HG02759 (cell line): ENCODE results near the gene RCBTB2.

Experiments used
- ATAC-seq: cut with Tn5 transposase; IDR thresholded peaks from one replicate; pipeline ENCODE4 v1.9.1; 2021; ENCODE audit warnings: mild to moderate bottlenecking, moderate library complexity; ENCODE audit not compliant: unreplicated experiment

The RCBTB2 gene

DNA sequence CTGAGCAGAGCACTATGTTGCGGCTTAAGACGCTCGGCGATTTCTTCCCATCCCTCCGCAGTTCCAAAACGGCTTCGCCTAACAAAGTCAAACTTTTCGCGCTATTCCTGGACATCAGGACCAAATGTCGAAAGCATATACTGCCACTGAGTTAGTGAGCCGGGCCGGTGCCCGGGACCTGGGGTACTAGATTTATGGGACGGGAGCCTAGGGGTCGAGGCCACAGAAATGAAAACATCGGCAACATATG, 699 bp downstream of the RCBTB2 start:
- no peak for ATAC-seq

DNA sequence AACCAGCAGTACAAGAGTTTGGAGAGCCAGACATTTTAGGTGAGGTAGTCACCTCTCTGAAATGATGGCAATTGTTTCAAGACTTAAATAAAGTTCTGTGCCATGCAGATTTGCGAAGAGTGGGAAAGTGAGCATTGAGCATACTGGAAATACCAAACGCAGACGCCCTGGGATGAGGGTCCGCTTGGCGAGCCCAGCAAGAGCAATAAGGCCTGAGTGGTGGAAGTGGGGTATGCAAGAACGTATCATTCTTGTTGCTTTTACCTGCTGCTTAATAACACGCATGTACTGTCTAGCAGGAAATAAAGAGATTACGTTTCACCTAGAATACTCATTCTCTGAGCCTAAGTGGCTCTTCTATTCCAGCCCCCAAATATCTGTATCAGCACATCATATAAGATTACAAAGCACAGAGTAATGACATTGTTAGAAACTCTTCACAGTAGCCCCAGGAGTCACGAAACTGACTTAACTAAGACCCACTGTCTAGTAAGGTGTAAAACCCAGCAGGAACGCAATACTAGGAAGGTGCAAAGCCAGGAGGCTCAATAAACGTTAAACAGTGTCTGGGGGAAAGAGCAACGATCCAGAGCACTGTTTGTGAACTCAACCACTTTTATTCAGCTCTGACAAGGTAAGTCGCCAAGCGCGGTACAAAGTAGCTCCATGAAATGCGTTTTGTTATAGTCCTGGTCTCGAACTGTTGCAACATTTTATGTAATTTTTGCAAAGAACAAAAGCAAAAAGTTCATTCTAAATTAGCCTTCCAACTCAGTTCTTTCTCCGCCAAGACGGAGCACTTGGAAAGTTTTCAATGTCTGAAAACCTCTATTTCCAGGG, 1.2 kb downstream of the RCBTB2 start:
- no peak for ATAC-seq

DNA sequence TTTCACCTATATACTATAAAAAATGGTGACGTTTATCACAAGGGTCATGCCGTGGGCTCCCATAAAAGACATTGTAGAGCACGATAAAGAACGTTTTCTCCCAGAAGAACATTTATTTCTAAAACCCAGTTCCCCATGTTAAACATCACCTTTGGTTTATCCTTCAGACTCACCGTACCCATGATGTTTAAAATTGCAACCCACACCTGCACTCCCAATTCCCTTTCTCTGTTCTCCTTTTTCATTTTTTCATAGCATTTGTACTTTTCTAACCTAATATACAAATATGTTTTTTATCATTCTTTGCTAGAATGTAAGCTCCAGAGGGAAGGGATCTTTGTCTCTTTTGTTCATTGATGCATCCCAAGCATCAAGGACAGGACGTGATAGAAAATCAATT, 2.0 kb downstream of the RCBTB2 start:
- ATAC-seq: no peak

DNA sequence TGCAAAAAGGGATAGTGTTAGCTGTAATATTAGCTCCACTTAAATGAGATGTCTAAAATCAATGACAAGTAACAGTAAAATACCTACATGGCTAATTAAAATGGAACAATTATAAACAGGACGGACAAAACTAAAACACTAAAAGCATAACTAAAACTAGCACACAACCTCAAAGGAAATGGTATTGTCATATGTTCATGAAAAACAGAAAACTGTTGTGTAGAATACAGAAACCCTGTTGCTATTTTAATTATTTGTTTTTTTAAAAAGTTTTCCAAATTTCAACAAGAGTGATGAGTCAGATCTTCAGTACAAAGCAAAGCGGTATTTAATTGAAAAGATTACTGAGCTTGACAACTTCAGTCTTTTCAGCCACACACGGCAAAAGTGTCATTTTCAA, 4.2 kb downstream of the RCBTB2 start:
- ATAC-seq: no peak

DNA sequence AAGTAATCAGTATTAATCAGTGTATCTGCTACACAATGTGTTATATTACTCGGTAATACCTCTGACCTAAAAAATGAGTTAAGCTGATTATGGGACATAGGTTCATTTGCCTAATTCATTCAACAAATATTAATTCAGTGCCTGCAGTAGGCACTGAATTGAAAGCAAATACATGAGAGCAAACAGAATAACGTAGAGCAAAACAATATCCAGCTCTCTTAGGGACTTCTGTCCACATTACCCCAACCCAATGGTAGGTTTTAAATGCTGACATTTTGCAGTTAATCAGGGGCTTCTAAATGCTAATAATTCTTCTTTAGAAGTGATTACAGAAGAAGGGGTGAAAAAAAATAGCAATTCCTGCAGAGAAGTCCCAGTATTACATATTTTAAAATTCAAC, 4.9 kb downstream of the RCBTB2 start:
- no peak for ATAC-seq

DNA sequence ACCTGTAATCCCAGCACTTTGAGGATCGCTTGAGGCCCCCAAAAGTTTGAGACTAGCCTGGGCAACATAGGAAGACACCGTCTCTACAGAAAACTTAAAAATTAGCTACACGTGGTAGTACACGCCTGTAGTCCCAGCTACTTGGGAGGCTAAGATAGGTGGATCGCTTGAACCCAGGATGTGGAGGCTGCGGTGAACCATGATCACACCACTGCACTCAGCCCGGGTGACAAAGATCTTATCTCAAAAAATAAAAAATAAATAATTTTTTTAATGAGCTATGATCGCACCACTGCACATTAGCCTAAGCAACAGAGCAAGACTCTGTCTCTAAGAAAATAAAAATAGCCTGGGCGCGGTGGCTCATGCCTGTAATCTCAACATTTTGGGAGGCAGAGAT, 6.6 kb downstream of the RCBTB2 start:
- ATAC-seq: no peak

DNA sequence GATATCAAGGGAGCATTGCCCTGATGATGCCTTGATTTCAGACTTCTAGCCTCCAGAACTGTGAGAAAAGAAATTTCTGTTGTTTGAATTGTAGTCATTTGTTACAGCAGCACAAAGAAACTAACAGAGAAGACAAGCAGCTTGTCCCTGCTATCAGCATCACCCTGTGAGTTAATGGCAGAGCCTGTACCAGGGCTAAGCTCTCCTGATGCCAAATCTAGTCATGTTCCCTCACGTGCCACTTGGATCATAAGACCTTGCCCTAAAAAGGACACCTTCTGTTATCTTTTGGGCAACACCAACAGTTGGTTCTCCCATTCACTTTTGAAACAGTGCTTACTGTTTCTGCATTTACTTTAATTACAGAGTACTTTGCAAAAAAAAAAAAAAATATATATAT, 14.8 kb downstream of the RCBTB2 start:
- ATAC-seq: no peak

DNA sequence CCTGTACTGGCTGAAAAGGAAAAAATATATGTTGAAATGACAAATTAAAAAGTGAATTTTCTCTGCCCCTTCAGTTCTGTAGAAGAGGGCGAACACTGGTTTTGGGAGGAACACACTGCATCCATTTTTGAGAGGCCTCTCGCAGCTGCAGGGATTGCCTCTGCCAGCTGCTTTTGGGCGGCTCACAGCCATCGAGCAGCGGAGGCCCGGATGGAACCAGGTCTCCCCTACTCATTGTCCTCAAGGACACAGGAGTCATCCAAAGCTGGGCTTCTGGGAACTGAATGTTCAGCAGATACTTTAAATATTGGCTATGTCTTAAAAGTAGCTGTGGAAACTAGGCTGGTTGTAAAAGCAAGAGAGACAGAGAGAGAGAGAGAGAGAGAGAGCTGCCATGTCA, 17.1 kb downstream of the RCBTB2 start:
- ATAC-seq: no peak

DNA sequence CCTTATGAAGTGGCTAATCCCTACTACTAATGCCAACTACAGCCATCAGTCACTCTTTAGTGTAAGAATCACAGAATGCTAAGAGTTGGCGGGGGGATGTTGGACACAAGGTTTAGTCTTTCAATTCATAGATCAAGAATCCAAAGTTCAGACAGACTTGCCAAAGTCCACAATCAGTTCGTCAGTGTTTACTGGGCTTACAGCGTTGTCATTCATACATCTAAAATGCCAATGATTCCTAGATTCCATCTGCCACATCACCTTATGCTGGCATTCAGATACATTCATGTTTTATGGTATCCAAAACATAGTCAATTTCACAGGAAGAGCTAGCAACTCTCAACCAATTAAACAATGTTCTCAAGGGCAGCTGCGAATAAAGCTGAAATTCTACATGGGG, 18.1 kb downstream of the RCBTB2 start:
- no peak for ATAC-seq

DNA sequence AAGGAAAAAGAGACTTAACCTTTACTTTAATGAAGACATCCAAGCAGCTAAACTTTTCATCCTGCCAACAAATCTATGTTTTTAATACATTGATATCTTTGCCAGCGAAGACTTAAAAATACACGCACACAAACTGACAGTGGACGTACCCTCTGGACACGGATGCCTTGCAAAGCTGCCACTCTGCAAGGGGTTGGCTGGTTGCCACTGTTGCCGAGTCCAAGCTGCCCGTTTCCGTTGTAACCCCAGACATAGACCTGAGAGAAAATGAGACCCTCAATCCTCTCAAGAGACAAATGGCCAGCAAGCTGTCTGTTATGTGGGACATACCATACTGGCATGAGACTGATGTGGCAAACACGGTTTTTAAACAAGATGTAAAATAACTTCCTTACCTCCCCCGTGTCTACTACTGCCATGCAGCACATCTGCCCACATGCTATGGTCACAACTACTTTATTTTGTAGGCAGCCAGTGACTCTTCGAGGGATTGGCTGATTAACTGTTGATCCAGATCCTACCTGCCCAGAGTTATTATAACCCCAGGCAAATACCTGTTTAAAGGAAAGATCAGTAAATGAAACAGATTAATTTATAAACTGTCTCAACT, 21.2 kb downstream of the RCBTB2 start:
- no peak for ATAC-seq

DNA sequence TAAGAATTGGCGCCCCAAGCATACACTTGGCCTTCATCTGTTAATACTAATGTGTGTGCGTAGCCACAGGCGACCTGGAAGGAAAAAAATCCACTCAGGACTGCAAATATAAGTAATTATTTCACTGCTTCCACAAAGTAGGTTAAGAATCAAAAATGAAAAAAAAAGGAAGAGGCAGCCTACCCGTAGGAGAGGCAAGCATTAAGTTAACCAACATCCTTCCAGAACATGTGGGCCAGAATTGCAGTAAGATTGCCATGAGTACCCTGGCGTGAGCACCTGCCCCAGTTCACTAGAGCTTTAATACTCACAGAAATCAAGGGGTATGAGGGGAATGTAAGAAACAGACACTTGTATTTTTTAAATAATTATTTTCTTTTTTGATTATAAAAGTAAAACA, 22.2 kb downstream of the RCBTB2 start:
- ATAC-seq: no peak

DNA sequence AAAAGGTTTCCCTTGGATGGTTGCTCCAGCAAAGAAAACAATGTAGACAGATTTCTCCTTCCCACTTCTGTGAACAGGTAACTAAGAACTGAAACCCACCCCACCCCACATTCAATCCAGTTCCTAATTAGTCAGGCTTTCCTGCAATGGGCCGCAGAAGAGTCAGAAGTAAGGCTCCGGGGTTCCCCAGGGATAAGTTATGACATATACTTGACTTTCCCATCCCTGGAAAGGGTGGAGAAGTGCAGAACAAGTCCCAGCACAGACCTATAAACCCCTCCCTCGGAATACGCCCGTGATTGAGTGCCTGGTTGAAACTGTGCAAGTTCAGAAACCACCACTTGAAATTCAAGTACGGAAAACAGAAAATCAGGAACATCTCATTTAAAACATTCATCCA, 24.9 kb downstream of the RCBTB2 start:
- ATAC-seq: no peak

DNA sequence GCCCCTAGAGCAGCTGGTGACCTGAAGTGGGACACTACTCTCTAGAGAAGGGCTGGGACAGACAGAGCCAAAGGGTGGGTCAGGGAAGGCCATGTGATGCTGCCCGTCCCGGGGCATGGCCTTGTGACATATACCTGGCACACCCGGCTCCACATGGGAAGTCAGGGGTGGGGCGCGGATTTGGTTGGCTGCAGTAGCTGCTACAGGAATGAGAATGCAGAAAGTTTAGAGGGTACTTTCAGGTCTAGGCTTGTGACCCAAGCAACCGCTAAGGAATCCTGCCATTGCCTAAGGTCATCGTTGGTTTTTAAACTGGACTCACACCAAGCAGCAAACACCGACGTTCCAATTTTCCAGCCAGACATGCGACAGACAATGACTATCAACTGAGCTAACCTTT, 25.9 kb downstream of the RCBTB2 start:
- no peak for ATAC-seq

DNA sequence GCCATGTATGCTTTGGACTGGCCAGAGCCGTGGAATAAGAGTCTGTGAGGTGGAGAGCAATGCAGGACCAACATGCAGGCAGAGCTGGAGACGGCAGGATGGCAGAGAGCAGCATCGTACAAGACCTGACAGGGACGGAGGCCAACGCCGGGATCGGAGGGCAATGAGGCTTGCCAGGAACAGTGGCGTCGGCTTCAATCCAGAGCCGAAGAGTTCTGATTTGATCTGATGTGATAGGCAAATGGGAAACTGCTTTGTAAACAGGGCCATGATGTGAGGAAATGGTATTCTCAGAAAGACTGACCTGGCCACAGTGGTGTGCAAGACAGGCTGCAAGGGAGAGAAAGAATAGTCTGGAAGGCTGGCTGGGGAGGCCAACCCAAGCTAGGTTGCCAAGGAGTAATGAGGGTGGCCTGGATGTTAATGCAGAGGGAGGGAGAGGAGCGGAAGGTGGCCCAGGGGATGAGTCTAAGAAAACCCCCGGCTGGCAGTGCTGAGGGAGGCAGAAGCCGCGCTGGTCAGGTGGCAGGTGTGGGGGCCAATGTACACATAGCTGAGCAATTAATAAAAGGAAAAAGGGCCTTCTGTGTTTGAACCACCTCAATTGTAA, 26.7 kb downstream of the RCBTB2 start:
- peak; percentile 33 for ATAC-seq

DNA sequence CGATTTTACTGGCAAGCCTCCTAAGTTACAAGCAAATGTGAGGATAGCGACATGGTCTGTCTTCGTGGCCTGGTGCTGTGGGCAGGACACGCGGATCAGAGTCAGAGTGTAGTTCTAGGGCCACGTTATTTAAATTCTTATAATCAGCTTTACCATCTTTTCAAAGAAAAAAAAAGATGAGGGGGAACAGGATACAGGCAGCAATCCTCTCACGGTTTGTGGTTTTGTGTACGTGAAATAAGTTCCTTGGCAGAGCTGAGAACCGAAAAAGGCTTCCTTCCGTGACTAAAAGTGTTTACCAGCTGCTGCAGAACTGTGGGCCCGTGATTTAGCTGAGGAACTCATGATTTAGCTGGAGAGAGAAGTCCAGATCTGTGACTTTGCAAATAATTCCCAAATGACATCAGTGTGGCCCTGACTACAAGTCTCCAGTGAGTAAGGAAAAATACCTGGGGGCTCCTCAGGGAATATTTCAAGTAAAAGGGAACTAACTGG, 27.2 kb downstream of the RCBTB2 start:
- peak; percentile 79 for ATAC-seq

DNA sequence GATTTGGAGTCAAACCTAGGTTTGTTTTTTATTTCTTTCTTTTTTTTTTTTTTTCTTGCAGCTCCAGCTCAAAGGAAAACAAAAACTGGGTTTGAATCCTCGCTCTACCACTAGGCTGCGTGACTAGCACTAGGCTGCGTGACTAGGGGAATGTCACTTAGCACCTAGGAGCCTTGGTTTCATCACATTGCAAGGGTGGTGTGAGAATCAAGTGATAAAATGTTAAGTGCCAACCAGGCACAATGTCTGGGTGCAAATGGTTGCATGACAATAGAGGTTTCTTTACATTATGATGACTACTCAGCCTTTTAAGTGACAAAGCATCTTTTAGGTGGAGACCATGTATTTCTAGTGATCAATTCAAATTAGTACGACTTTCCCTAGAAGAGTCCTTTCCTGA, 27.9 kb downstream of the RCBTB2 start:
- no peak for ATAC-seq

DNA sequence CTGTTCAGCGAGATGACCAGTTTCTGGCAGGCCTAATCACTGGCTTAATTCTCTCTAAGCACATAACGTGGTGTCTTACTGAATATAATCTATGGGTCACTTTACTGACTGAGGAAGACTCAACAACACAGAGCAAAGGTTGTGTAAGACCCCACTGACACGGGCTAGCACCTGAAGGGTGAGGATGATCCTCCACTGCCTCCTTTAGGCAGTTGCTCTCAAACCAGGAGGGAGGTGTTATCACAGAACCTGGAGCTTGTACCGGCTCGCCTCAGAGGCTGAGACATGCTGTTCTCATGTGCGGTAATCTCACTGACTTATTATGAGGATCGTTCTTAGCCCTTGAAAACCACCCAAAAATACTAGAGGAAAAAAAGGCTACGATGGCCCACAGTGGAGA, 28.3 kb downstream of the RCBTB2 start:
- no peak for ATAC-seq

DNA sequence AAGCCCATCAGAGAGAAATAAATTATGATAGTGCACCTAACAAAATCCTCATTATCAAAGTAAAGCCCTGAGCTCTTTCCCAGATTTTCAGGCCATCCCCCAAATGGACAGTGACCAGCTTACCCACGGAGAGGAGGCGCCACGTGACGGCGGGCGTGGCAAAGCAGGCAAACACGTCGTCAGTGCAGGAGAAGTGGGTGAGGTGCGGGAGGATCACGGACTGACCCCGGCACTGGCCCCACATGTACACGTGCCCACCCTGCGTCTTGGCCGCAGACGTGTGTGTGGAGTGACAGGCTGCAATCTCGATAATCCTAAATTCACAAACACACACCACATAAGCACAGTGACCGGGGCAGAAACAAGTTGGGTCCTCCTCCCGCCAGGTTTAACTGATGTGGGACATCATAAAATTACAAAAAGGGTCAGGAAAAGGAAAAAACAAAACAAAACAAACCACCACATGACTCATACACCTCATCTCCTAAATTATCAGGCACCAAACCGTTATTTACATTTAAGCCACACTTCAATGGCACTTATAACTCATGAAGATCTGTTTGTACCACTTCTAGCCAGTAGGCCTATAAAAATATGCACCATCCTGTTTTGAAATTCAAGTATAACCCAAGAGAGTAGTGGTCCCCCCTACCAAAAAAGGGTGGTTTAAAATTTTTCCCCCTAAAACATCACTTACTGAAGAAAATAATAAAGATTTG, 30.1 kb downstream of the RCBTB2 start:
- no peak for ATAC-seq

DNA sequence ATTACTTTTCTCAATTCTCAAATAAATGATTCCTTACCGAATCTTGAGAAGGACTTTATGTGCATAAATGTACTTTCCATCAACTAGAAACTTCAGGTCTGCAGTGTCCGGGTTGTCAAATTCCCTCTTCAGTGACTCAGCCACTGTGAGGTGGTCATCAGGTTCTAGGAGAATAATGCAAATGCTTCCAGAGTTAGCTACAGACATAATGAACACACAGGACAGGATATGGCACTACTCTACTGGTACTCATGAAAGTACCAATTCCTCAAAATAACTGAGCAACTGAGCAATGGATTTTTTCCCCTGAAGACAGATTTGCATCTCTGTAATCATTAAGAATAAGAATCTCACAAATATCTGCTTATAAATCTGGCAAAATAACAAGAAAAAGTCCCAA, 31.2 kb downstream of the RCBTB2 start:
- ATAC-seq: peak; percentile 35

DNA sequence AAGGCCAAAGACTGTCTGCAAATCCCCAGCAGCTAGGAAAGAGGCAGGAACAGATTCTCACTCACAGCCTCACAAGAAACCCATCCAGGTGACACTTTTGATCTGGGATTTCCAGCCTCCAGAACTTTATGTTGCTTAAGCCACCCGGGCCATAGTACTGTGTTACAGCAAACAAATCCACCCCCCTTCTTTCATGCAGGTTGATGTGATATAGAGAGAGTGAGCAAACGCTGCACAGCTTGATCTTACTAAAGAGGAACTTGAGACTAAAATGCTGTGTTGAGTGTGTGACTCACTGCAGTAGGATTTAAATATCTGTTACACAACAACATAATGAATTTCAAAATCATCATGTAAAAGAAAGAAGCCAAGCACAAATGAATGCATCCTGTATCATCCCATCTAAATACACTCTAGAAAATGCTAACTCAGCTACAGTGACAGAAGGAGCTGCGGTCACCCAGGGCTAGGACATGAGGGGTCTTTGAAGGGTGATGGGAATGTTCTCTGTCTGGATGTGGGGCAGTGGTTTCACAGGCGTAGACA, 32.2 kb downstream of the RCBTB2 start:
- ATAC-seq: peak; percentile 43

DNA sequence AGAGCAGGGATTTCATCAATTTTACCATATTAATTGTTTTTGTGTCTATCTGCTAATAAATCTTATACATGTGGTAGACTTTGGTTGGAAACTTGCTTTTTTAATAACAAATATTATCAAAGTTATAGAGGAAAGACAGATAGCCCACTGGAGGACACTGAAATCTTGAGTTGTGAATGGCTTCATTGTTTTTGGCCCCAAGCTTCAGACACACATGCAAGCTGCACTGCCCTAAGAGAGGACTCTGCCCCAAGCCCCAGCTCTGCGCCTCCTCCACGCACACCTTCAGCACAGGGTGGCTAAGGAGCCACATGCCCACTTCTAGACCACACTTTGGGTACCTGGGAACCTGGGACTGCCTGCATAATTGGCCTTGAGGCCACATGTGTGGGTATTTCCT, 35.2 kb downstream of the RCBTB2 start:
- ATAC-seq: no peak
